SK-N-SH (cell line): ENCODE data around the gene KYNU.

Source experiments
- ELF1 ChIP-seq: IDR thresholded peaks from 2 replicates; pipeline ENCODE4 v1.4.0; 2012
- EP300 ChIP-seq, 2 experiments: IDR thresholded peaks; 2 replicates each; pipeline versions ENCODE4 v1.4.0 to v1.6.1; 2012; ENCODE audit warnings: borderline replicate concordance in 1 of 2, low read depth in 1 of 2, low read length in 1 of 2
- GABPA ChIP-seq: IDR thresholded peaks from 2 replicates; pipeline ENCODE4 v1.4.0; 2012; ENCODE audit warnings: low read depth, mild to moderate bottlenecking
- POLR2AphosphoS5 ChIP-seq: IDR thresholded peaks from 2 replicates; pipeline ENCODE4 v1.6.1; 2012; ENCODE audit warnings: low read depth, low read length
- TF ChIP-seq, protein P1 (sequence below): fragments of 200-600 bp; sonication (generic); IDR thresholded peaks from 2 replicates; pipeline ENCODE4 v1.6.1; 2017; ENCODE audit warnings: antibody characterized with exemption, mild to moderate bottlenecking, moderate library complexity

DNA sequence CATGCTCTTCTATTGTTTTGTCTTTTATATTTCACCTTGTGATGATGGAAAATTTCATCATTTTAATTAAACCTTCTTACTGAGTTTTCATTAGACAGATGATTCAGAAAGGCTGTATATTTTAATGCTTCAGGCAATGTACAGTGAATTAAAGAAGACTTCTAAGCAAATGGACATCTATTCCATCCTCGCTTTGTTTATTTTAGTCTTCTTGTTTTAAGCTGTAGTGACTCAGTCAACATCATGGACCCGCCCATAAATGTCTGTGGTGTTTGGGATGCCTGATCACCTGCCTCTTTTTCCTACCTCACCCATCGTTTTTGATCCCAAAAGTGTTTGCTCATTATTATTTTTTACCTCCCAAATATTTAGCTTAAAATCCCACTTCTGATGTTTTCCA lies 43.1 kb downstream of the KYNU start:
- TF ChIP-seq, protein P1, sequence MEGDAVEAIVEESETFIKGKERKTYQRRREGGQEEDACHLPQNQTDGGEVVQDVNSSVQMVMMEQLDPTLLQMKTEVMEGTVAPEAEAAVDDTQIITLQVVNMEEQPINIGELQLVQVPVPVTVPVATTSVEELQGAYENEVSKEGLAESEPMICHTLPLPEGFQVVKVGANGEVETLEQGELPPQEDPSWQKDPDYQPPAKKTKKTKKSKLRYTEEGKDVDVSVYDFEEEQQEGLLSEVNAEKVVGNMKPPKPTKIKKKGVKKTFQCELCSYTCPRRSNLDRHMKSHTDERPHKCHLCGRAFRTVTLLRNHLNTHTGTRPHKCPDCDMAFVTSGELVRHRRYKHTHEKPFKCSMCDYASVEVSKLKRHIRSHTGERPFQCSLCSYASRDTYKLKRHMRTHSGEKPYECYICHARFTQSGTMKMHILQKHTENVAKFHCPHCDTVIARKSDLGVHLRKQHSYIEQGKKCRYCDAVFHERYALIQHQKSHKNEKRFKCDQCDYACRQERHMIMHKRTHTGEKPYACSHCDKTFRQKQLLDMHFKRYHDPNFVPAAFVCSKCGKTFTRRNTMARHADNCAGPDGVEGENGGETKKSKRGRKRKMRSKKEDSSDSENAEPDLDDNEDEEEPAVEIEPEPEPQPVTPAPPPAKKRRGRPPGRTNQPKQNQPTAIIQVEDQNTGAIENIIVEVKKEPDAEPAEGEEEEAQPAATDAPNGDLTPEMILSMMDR: no peak
- TF ChIP-seq POLR2AphosphoS5: no peak
- TF ChIP-seq EP300 (IDR thresholded peaks at IDR 0.05; ENCODE audit: borderline replicate concordance in 1 of 2, low read depth in 1 of 2, low read length in 1 of 2): no peak
- TF ChIP-seq GABPA: no peak
- no peak for TF ChIP-seq ELF1
